Heart left ventricle (tissue), 16 donors: ENCODE results near the gene RPL31. TPM values are rescaled to one million over a fixed set of nuclear protein-coding genes. Genes with fewer than 3 reads are reported as not detected.

ENCODE experiments used
- ATAC-seq, 4 donors: fragments of 200-7000 bp; cut with Tn5 transposase; one replicate each; pipeline ENCODE4 v1.9.1; 2020 to 2022; ENCODE audit warnings: moderate library complexity in 4 of 4, mild to moderate bottlenecking in 3 of 4, moderate number of reproducible peaks in 1 of 4
- DNase-seq, 5 donors: peaks; one replicate each; pipeline ENCODE4 v3.0.0-alpha.2; 2020
- H3K27ac ChIP-seq, 12 donors: fragments of 200-600 bp; sonication (generic) in 4 of 12; one replicate each; pipeline versions ENCODE4 v1.5.0 to v1.8.0; 2016 to 2022; ENCODE audit warnings: mild to moderate bottlenecking in 2 of 12
- H3K27me3 ChIP-seq, 9 donors: fragments of 200-600 bp; sonication (generic) in 2 of 9; one replicate each; pipeline versions ENCODE4 v1.5.1 to v1.8.0; 2016 to 2022; ENCODE audit warnings: mild to moderate bottlenecking in 3 of 9
- H3K36me3 ChIP-seq, 9 donors: fragments of 200-600 bp; sonication (generic) in 2 of 9; one replicate each; pipeline versions ENCODE4 v1.5.0 to v1.8.0; 2018 to 2022; ENCODE audit warnings: mild to moderate bottlenecking in 2 of 9
- H3K4me1 ChIP-seq, 12 donors: fragments of 200-600 bp; sonication (generic) in 4 of 12; one replicate each; pipeline versions ENCODE4 v1.5.0 to v1.8.0; 2016 to 2022; ENCODE audit warnings: mild to moderate bottlenecking in 3 of 12
- H3K4me3 ChIP-seq, 12 donors: fragments of 200-600 bp; sonication (generic) in 4 of 12; one replicate each; pipeline versions ENCODE4 v1.5.0 to v1.8.0; 2017 to 2022; ENCODE audit warnings: mild to moderate bottlenecking in 9 of 12, moderate library complexity in 4 of 12
- H3K9me3 ChIP-seq, 12 donors: fragments of 200-600 bp; sonication (generic) in 4 of 12; one replicate each; pipeline versions ENCODE4 v1.5.0 to v1.8.0; 2016 to 2022; ENCODE audit warnings: mild to moderate bottlenecking in 1 of 12
- CTCF ChIP-seq, 12 donors: fragments of 200-600 bp; sonication (generic) in 4 of 12; IDR thresholded peaks; one replicate each; pipeline versions ENCODE4 v1.5.0 to v1.8.0; 2018 to 2022; ENCODE audit warnings: antibody characterized with exemption in 12 of 12, mild to moderate bottlenecking in 5 of 12
- POLR2A ChIP-seq, 2 donors: fragments of 450-650 bp; IDR thresholded peaks; one replicate each; pipeline ENCODE4 v1.6.1; 2017; ENCODE audit warnings: antibody characterized with exemption in 2 of 2, mild to moderate bottlenecking in 2 of 2, moderate library complexity in 2 of 2
- WGBS, 4 donors: extraction: QIAGEN DNeasy Blood & Tissue Kit in 2 of 4; methylation state at CpG; one replicate each; pipeline versions ENCODE4 v1.1.5 to v1.1.7; 2013 to 2018; 5-methylcytosine and 5-hydroxymethylcytosine counted together
- intact Hi-C, 10 donors: fragments of 100-400 bp; cut with DNase I; formaldehyde crosslinking; loops; one replicate each; pipeline versions ENCODE4 v1.11.1 to v1.14.2; 2022
- polyA plus RNA-seq, 2 donors: library from polyadenylated mRNA; stranded (reverse); fragments of 200-250 nt; gene quantifications; one replicate each; pipeline ENCODE4 v1.2.3, GENCODE V29; 2013
- total RNA-seq, 9 donors: library from RNA; depleted of rRNA in 2 of 9; stranded (reverse); fragments of >200 nt in 2 of 9; fragmentation: NEBNext Ultra II Directional in 3 of 9; extraction: Animal tissue kit (Norgen Biotek cat#: 25700) in 3 of 9; gene quantifications; one replicate each; pipeline versions ENCODE4 v1.1.0 to v1.2.4, GENCODE V29; 2016 to 2023
- donor health status: ischemic (EF 13 %, LVEDD 7.1; RV severe dilation, severe dysfunction).
- donor health status: healthy with polysubstance abuse.
- donor health status: DM: no; HTN: yes; CAD: no.
- donor health status: DM: no; HTN: no; CAD: no.
- donor health status: ischemic (EF 25% LVEDD 6.9; RV normal size, moderate dysfunction).
- donor health status: ischemic (EF 25% LVEDD 5.7; RV mildly dilated, moderate dysfunction).
- donor health status: healthy.
- donor health status: DM: yes; HTN: yes; CAD: no.
- donor health status: ischemic (EF 35%, LVEDD 5.7; RV mildly dilated, moderate dysfunction).
- donor health status: nonischemic (EF 11% LVEDD 7.7; RV severe dilation, severe dysfunction).
- donor health status: DM: yes; HTN: yes; CAD: no.
- donor health status: PGD.
- donor health status: ischemic (EF 29% LVEDD 5.4; RV normal size, mild dysfunction).
- donor health status: nonischemic (EF 23%, LVEDD 6.1; RV moderate dilation, normal function).

Gene RPL31
- total and polyA plus RNA-seq, 11 donors: 383 to 3,831 (median 752) TPM

DNA sequence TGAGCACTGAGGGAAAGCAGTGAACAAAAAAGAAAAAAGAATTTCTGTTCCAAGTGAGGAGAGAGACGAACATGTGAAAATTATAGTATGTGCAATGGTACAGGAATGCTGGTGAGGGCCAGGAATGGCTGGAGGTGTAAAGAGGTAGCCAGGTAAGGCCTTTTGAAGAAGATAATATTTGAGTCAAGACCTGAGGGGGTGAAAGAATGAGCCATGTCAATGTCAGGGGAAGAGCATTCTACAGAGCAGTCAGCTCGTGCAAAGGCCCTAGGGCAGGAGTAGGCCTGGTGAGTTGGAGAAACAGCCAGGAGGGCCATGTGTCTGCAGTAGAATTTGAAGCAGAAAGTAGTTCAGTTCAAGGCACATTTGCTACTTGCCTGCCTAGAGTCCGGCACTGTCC, 12.4 kb upstream of the RPL31 start:
- intact Hi-C loops: loop anchor here in 5 of 10 donors (5.0 to 10.0 kb wide), 4 partner anchors 167 to 575 kb away; partner anchors contain the start of genes CHST10 (in 1 of the 5) and NPAS2 (in 1 of the 5)
- H3K4me3 ChIP-seq: no peak overlapping the region
- peaks cover 0 to 76% (median 26%) of the 10 kb centered on the region in 9 donors for H3K36me3 ChIP-seq
- TF ChIP-seq POLR2A (IDR thresholded peaks at IDR 0.05) (no peak), CTCF (IDR thresholded peaks at IDR 0.05) (no peak)
- 90 to 94% (median 94%) methylated on average over 3 of the region's 3 CpGs for WGBS, 4 donors
- H3K27ac ChIP-seq: no peak overlapping the region
- DNase-seq (no peak), ATAC-seq (no peak)
- H3K27me3 ChIP-seq: no peaks in the 10 kb centered on the region
- H3K4me1 ChIP-seq: peaks cover 0 to 2% (median 0%) of the 10 kb centered on the region in 12 donors
- H3K9me3 ChIP-seq: no peaks in the 10 kb centered on the region

- no peak for ATAC-seq
- H3K27me3 ChIP-seq: no peaks in the 10 kb centered on the region
- intact Hi-C loops: no loop called here
- no peak overlapping the region for H3K27ac ChIP-seq
- 93 to 97% (median 95%) methylated on average over 7 to 9 of the region's 9 CpGs for WGBS, 4 donors
- H3K9me3 ChIP-seq: no peaks in the 10 kb centered on the region
- no peak overlapping the region for H3K4me3 ChIP-seq
- TF ChIP-seq POLR2A (IDR thresholded peaks at IDR 0.05) (no peak), CTCF (IDR thresholded peaks at IDR 0.05) (no peak)
- no peaks in the 10 kb centered on the region for H3K4me1 ChIP-seq
- H3K36me3 ChIP-seq: peaks cover 0 to 79% (median 31%) of the 10 kb centered on the region in 9 donors
- no peak for DNase-seq
Observed at GRCh38 chr2:100990166-100990565, 11.9 kb upstream of the RPL31 start.

- peaks cover 0 to 83% (median 37%) of the 10 kb centered on the region in 9 donors for H3K36me3 ChIP-seq
- H3K9me3 ChIP-seq: no peaks in the 10 kb centered on the region
- TF ChIP-seq CTCF (IDR thresholded peaks at IDR 0.05) (no peak), POLR2A (IDR thresholded peaks at IDR 0.05) (no peak)
- ATAC-seq: no peak
- intact Hi-C loops: no loop called here
- H3K27me3 ChIP-seq: no peaks in the 10 kb centered on the region
- no peak overlapping the region for H3K4me3 ChIP-seq
- WGBS, 4 donors: 82 to 85% (median 83%) methylated on average over 17 to 24 of the region's 24 CpGs
- no peaks in the 10 kb centered on the region for H3K4me1 ChIP-seq
- H3K27ac ChIP-seq: no peak overlapping the region
- DNase-seq: no peak
Observed at GRCh38 chr2:100990650-100991403, 11.3 kb upstream of the RPL31 start.

DNA sequence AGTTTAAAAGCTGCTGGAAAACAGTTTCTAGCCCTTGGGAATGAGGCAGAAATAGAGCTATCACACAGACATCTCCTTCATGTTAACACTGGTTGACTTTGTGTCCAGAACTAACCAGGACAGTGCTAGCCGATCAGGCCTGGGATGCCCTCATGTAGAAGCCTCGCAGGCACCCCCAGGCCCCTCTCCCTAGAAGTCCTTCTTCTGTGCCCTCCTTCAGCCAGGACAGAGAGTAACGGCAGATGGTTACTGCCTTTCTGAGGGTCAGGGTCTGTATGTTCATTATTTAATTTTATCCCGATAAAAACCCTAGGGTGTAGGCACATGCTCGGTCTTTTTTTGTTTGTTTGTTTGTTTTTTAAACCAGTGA, 10.7 kb upstream of the RPL31 start:
- H3K27me3 ChIP-seq: no peaks in the 10 kb centered on the region
- WGBS, 4 donors: 91 to 97% (median 92%) methylated on average over 5 of the region's 5 CpGs
- no peak for ATAC-seq

More for the DNA sequence above, 10.7 kb upstream of the RPL31 start:
- Histone ChIP-seq H3K4me3 (no peak overlapping the region), H3K27ac (no peak overlapping the region), H3K4me1 (no peaks in the 10 kb centered on the region), H3K9me3 (no peaks in the 10 kb centered on the region), H3K36me3 (peaks cover 0 to 83% (median 43%) of the 10 kb centered on the region in 9 donors)
- intact Hi-C loops: no loop called here
- TF ChIP-seq CTCF (IDR thresholded peaks at IDR 0.05) (no peak), POLR2A (IDR thresholded peaks at IDR 0.05) (no peak)
- DNase-seq: no peak
